Keratinocyte (primary cell): ENCODE measurements around the gene DCTN1. TPM values are rescaled to one million over a fixed set of nuclear protein-coding genes. Genes with fewer than 3 reads are reported as not detected.

Experiments used
- DNase-seq: peaks from one replicate; pipeline ENCODE4 v3.0.0-alpha.2; 2011; ENCODE audit warnings: low read depth, missing footprints, low spot score
- FAIRE-seq: peaks from 2 replicates; lab custom pipeline; 2011; peaks lifted over from hg19 to GRCh38; lab: Jason Lieb, UNC
- H2AFZ ChIP-seq: 2 replicates; pipeline ENCODE4 v1.6.0; 2012; ENCODE audit warnings: low read length, control low read depth, inconsistent platforms; ENCODE audit not compliant: control insufficient read depth
- H3K27ac ChIP-seq: 2 replicates; pipeline ENCODE4 v1.5.1; 2011; ENCODE audit warnings: low read length; ENCODE audit not compliant: control insufficient read depth, insufficient read depth
- H3K27me3 ChIP-seq: 3 replicates; pipeline ENCODE4 v1.6.0; 2011; ENCODE audit warnings: low read length; ENCODE audit not compliant: control insufficient read depth, insufficient read depth; ENCODE audit errors: extremely low read depth
- H3K36me3 ChIP-seq, 2 experiments: 2 replicates in 1 of 2; 3 replicates in 1 of 2; pipeline ENCODE4 v1.5.1; 2011; ENCODE audit warnings: low read length in 2 of 2, mild to moderate bottlenecking in 1 of 2; ENCODE audit not compliant: control insufficient read depth in 2 of 2, insufficient read depth in 2 of 2; ENCODE audit errors: extremely low read depth in 1 of 2
- H3K4me1 ChIP-seq: 3 replicates; pipeline ENCODE4 v1.5.1; 2011; ENCODE audit warnings: low read length; ENCODE audit not compliant: control insufficient read depth, insufficient read depth; ENCODE audit errors: extremely low read depth
- H3K4me2 ChIP-seq: 3 replicates; pipeline ENCODE4 v1.6.0; 2011; ENCODE audit warnings: low read depth, low read length; ENCODE audit not compliant: control insufficient read depth, insufficient read depth; ENCODE audit errors: extremely low read depth
- H3K4me3 ChIP-seq, 3 experiments: fragments of 200-600 bp in 1 of 3; sonication (generic) in 1 of 3; 2 replicates in 2 of 3; 3 replicates in 1 of 3; pipeline ENCODE4 v1.5.1; 2011 to 2016; ENCODE audit warnings: low read length in 3 of 3, mild to moderate bottlenecking in 3 of 3, control low read depth in 2 of 3, inconsistent platforms in 1 of 3, low read depth in 1 of 3, mixed read lengths in 1 of 3, mixed run types in 1 of 3, moderate library complexity in 1 of 3; ENCODE audit not compliant: control insufficient read depth in 2 of 3, insufficient read depth in 2 of 3; ENCODE audit errors: extremely low read depth in 1 of 3
- H3K79me2 ChIP-seq: 2 replicates; pipeline ENCODE4 v1.6.0; 2012; ENCODE audit warnings: low read length; ENCODE audit not compliant: control insufficient read depth, insufficient read depth
- H3K9ac ChIP-seq: 3 replicates; pipeline ENCODE4 v1.6.0; 2011; ENCODE audit warnings: low read length; ENCODE audit not compliant: control insufficient read depth, insufficient read depth; ENCODE audit errors: extremely low read depth
- H3K9me1 ChIP-seq: 3 replicates; pipeline ENCODE4 v1.6.0; 2011; ENCODE audit warnings: low read length; ENCODE audit not compliant: control insufficient read depth, insufficient read depth; ENCODE audit errors: extremely low read depth
- H3K9me3 ChIP-seq: 2 replicates; pipeline ENCODE4 v1.5.1; 2012; ENCODE audit warnings: low read depth, low read length; ENCODE audit not compliant: control insufficient read depth
- H4K20me1 ChIP-seq: 3 replicates; pipeline ENCODE4 v1.6.0; 2011; ENCODE audit warnings: low read length; ENCODE audit not compliant: control insufficient read depth, insufficient read depth; ENCODE audit errors: extremely low read depth
- EZH2 ChIP-seq: IDR thresholded peaks from one replicate; pipeline ENCODE4 v1.6.1; 2012; ENCODE audit warnings: inconsistent platforms, mild to moderate bottlenecking, low read length, moderate library complexity
- dilution Hi-C: fragments of 300-500 bp; cut with MboI; formaldehyde crosslinking; loops from one replicate; pipeline ENCODE4 v1.7.0; 2020; ENCODE audit warnings: low sequenced_read_pairs; ENCODE audit not compliant: extremely low pct_ligation_motif_present
- polyA plus RNA-seq, 5 experiments: library from polyadenylated mRNA; depleted of rRNA in 3 of 5; stranded (reverse) in 3 of 5; stranded (forward) in 1 of 5; unstranded in 1 of 5; fragments of >200 nt; gene quantifications; 1 replicate in 1 of 5; 2 replicates in 3 of 5; 3 replicates in 1 of 5; pipeline versions ENCODE4 v1.2.1 to v1.2.3, GENCODE V29; 2011 to 2012; ENCODE audit warnings: missing spikeins in 2 of 5, low read depth in 1 of 5, low replicate concordance in 1 of 5
- TF ChIP-seq, protein P1 (sequence below), 3 experiments: IDR thresholded peaks in 1 of 3; conservative IDR thresholded peaks in 1 of 3; optimal IDR thresholded peaks in 1 of 3; 2 replicates in 2 of 3; 3 replicates in 1 of 3; pipeline versions ENCODE3 to v1.5.1; 2011; ENCODE audit warnings: low read length in 3 of 3, mild to moderate bottlenecking in 3 of 3, moderate library complexity in 2 of 3, control low read depth in 1 of 3, inconsistent platforms in 1 of 3; ENCODE audit not compliant: insufficient read depth in 2 of 3; ENCODE audit errors: extremely low read depth in 1 of 3

Gene DCTN1
- polyA plus RNA-seq, 1 donor (not counting 4 experiments of a cell fraction or from before 2014, with no cell fraction given): 110 TPM

DNA sequence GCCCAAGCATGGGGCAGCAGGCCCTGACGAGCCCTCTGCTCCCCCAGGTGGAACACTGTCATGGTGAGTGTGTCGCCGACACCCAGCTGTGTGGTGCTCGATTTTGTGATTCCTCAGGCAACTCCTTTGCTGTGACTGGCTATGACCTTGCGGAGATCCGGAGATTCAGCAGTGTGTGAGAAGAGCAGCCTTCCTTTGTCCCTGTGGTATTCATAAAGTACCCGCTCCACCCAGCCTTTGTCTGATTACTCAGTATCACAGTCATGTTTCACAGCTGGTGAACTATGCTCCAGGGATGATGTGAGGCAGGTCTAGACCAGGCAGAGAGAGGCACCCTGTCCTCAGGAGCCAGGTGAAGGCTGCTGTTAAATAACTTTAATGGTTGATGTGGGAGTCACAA lies 45.4 kb upstream of the DCTN1 start:
- H3K9ac ChIP-seq: peak overlapping the region; percentile 76

DNA sequence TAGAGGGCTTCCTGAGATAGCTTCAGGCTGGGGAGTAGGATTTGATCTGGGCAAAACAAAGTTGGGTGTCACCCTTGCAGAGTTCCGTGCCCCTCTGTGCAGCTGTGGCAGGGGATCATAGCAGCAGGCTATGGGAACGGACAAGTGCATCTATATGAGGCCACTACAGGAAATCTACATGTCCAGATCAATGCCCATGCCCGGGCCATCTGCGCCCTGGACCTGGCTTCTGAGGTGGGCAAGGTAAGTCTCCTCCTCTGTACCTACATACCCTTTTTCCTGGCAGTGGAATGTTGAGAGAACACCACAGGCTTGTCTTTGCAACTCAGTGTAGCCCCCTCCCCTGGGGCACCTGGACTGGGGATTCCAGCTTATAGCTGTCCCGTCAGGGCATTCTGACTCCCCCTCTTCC lies 44.9 kb upstream of the DCTN1 start:
- Histone ChIP-seq H3K9me1 (peaks cover 4% of the 10 kb centered on the region), H3K36me3 (peaks cover 24 to 52% of the 10 kb centered on the region in 2 experiments), H2AFZ (no peak overlapping the region), H3K27ac (peak overlapping the region; percentile 96), H3K27me3 (no peaks in the 10 kb centered on the region), H3K9ac (peak overlapping the region; percentile 76), H3K4me3 (peak overlapping the region in 2 of 3 experiments; percentile 13 to 29), H4K20me1 (no peaks in the 10 kb centered on the region), H3K9me3 (no peaks in the 10 kb centered on the region), H3K4me1 (peaks cover 81% of the 10 kb centered on the region), H3K79me2 (peaks cover 2% of the 10 kb centered on the region), H3K4me2 (peak overlapping the region; percentile 68)
- FAIRE-seq (peak; percentile 5), DNase-seq (no peak)
- TF ChIP-seq, protein P1, sequence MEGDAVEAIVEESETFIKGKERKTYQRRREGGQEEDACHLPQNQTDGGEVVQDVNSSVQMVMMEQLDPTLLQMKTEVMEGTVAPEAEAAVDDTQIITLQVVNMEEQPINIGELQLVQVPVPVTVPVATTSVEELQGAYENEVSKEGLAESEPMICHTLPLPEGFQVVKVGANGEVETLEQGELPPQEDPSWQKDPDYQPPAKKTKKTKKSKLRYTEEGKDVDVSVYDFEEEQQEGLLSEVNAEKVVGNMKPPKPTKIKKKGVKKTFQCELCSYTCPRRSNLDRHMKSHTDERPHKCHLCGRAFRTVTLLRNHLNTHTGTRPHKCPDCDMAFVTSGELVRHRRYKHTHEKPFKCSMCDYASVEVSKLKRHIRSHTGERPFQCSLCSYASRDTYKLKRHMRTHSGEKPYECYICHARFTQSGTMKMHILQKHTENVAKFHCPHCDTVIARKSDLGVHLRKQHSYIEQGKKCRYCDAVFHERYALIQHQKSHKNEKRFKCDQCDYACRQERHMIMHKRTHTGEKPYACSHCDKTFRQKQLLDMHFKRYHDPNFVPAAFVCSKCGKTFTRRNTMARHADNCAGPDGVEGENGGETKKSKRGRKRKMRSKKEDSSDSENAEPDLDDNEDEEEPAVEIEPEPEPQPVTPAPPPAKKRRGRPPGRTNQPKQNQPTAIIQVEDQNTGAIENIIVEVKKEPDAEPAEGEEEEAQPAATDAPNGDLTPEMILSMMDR (optimal IDR thresholded peaks at IDR 0.05 in 1 of 3, IDR thresholded peaks at IDR 0.05 in 1 of 3, conservative IDR thresholded peaks at IDR 0.05 in 1 of 3; ENCODE audit: extremely low read depth in 1 of 3, insufficient read depth in 2 of 3, low read length in 3 of 3): no peak
- no peak for TF ChIP-seq EZH2
- dilution Hi-C loops: no loop called here

More for the DNA sequence above, 45.4 kb upstream of the DCTN1 start:
- Histone ChIP-seq H3K9me3 (no peaks in the 10 kb centered on the region), H3K4me1 (peaks cover 82% of the 10 kb centered on the region), H3K36me3 (peaks cover 28 to 56% of the 10 kb centered on the region in 2 experiments), H3K79me2 (peaks cover 2% of the 10 kb centered on the region), H3K27me3 (no peaks in the 10 kb centered on the region), H3K27ac (peak overlapping the region; percentile 96), H3K4me3 (no peak overlapping the region), H3K9me1 (peaks cover 4% of the 10 kb centered on the region), H3K4me2 (peak overlapping the region; percentile 73), H2AFZ (no peak overlapping the region), H4K20me1 (no peaks in the 10 kb centered on the region)
- peak; percentile 96 for FAIRE-seq
- DNase-seq: peak; percentile 97
- dilution Hi-C loops: no loop called here
- TF ChIP-seq, protein P1 (optimal IDR thresholded peaks at IDR 0.05 in 1 of 3, IDR thresholded peaks at IDR 0.05 in 1 of 3, conservative IDR thresholded peaks at IDR 0.05 in 1 of 3; ENCODE audit: extremely low read depth in 1 of 3, insufficient read depth in 2 of 3, low read length in 3 of 3): no peak
- no peak for TF ChIP-seq EZH2
